IMR-90 (cell line): ENCODE measurements around the gene ZNF747. TPM values are rescaled to one million over a fixed set of nuclear protein-coding genes. Genes with fewer than 3 reads are reported as not detected.

Experiments used
- ATAC-seq: fragments of 200-7000 bp; cut with Tn5 transposase; 2 replicates; pipeline ENCODE4 v1.9.1; 2020; ENCODE audit warnings: low read depth, mild to moderate bottlenecking, moderate library complexity
- BruUV-seq: library from RNA; stranded (reverse); fragments of 400-500 nt; replicated peaks from 2 replicates; lab custom pipeline; 2021; lab: Mats Ljungman, UMichigan
- CTCF ChIA-PET: fragments of 300-600 bp; formaldehyde crosslinking; extraction: SDS; loops from one replicate; lab custom pipeline; 2021; ENCODE audit warnings: antibody characterized with exemption; lab: Yijun Ruan, JAX
- POLR2A ChIA-PET: fragments of 300-600 bp; sonication (Branson Sonifier 250); formaldehyde crosslinking; loops from one replicate; lab custom pipeline; 2022; ENCODE audit warnings: antibody characterized with exemption; ENCODE audit not compliant: unreplicated experiment; lab: Charles Lee
- DNase-seq: peaks from one replicate; pipeline ENCODE4 v3.0.0; 2013
- H2AFZ ChIP-seq: replicated peaks from 2 replicates; pipeline ENCODE3; 2013; ENCODE audit warnings: low read length, mild to moderate bottlenecking; ENCODE audit not compliant: poor library complexity
- H2AK5ac ChIP-seq: 2 replicates; pipeline ENCODE4 v1.6.1; 2013; ENCODE audit warnings: low read depth, low read length, inconsistent platforms
- H2AK9ac ChIP-seq: replicated peaks from 2 replicates; pipeline ENCODE3; 2013; ENCODE audit warnings: mild to moderate bottlenecking, low read depth, low read length, moderate library complexity; ENCODE audit not compliant: poor library complexity
- H2BK120ac ChIP-seq: 2 replicates; pipeline ENCODE4 v1.6.1; 2013; ENCODE audit warnings: low read depth, low read length, inconsistent platforms
- H2BK15ac ChIP-seq: 3 replicates; pipeline ENCODE4 v1.6.1; 2013; ENCODE audit warnings: low read depth, low read length, inconsistent platforms
- H2BK20ac ChIP-seq: 2 replicates; pipeline ENCODE4 v1.6.1; 2013; ENCODE audit warnings: low read depth, mild to moderate bottlenecking, inconsistent platforms, low read length, moderate library complexity
- H2BK5ac ChIP-seq: 2 replicates; pipeline ENCODE4 v1.6.1; 2013; ENCODE audit warnings: mild to moderate bottlenecking, low read depth, low read length, inconsistent platforms; ENCODE audit not compliant: poor library complexity, severe bottlenecking
- H3K14ac ChIP-seq: replicated peaks from 2 replicates; pipeline ENCODE4 v1.6.1; 2013; ENCODE audit warnings: low read depth, low read length, inconsistent platforms
- H3K18ac ChIP-seq: 2 replicates; pipeline ENCODE4 v1.6.1; 2013; ENCODE audit warnings: low read depth, low read length, control low read depth
- H3K23ac ChIP-seq: 2 replicates; pipeline ENCODE4 v1.6.1; 2013; ENCODE audit warnings: low read depth, low read length, inconsistent platforms
- H3K27ac ChIP-seq: 2 replicates; pipeline ENCODE4 v1.5.1; 2013; ENCODE audit warnings: mild to moderate bottlenecking, control low read depth, low read length; ENCODE audit not compliant: insufficient read depth
- H3K27me3 ChIP-seq: 2 replicates; pipeline ENCODE4 v1.6.1; 2013; ENCODE audit warnings: low read length; ENCODE audit not compliant: control insufficient read depth, insufficient read depth
- H3K36me3 ChIP-seq: 2 replicates; pipeline ENCODE4 v1.6.1; 2013; ENCODE audit warnings: low read length, mixed read lengths; ENCODE audit not compliant: control insufficient read depth, insufficient read depth
- H3K4ac ChIP-seq: 2 replicates; pipeline ENCODE4 v1.6.1; 2013; ENCODE audit warnings: low read depth, low read length, inconsistent platforms
- H3K4me1 ChIP-seq: 2 replicates; pipeline ENCODE4 v1.6.1; 2013; ENCODE audit warnings: low read length, mixed read lengths; ENCODE audit not compliant: control insufficient read depth, insufficient read depth
- H3K4me2 ChIP-seq: 2 replicates; pipeline ENCODE4 v1.6.1; 2013; ENCODE audit warnings: low read depth, mild to moderate bottlenecking, control low read depth, low read length, moderate library complexity
- H3K4me3 ChIP-seq: 2 replicates; pipeline ENCODE4 v1.5.1; 2013; ENCODE audit warnings: low read depth, mild to moderate bottlenecking, control low read depth, low read length, moderate library complexity; ENCODE audit not compliant: insufficient read depth
- H3K56ac ChIP-seq: 2 replicates; pipeline ENCODE4 v1.6.1; 2013; ENCODE audit warnings: low read length, inconsistent platforms; ENCODE audit not compliant: insufficient read depth; ENCODE audit errors: extremely low read depth
- H3K79me1 ChIP-seq, 2 experiments: 2 replicates each; pipeline ENCODE4 v1.6.1; 2013; ENCODE audit warnings: low read length in 2 of 2, inconsistent platforms in 1 of 2, low read depth in 1 of 2
- H3K9ac ChIP-seq: 2 replicates; pipeline ENCODE4 v1.6.1; 2013; ENCODE audit warnings: low read depth, low read length, control low read depth
- H3K9me1 ChIP-seq: 2 replicates; pipeline ENCODE4 v1.6.1; 2013; ENCODE audit warnings: low read length, inconsistent platforms; ENCODE audit not compliant: insufficient read depth
- H3K9me3 ChIP-seq: 2 replicates; pipeline ENCODE4 v1.6.1; 2013; ENCODE audit warnings: low read length; ENCODE audit not compliant: control insufficient read depth, insufficient read depth
- H4K20me1 ChIP-seq: 2 replicates; pipeline ENCODE4 v1.6.1; 2013; ENCODE audit warnings: low read length, inconsistent platforms; ENCODE audit not compliant: insufficient read depth
- H4K5ac ChIP-seq: 2 replicates; pipeline ENCODE4 v1.6.1; 2013; ENCODE audit warnings: mild to moderate bottlenecking, low read depth, low read length, control low read depth
- H4K8ac ChIP-seq, 2 experiments: 2 replicates each; pipeline ENCODE4 v1.6.1; 2013; ENCODE audit warnings: low read depth in 2 of 2, low read length in 2 of 2, control low read depth in 1 of 2, inconsistent platforms in 1 of 2
- H4K91ac ChIP-seq: 2 replicates; pipeline ENCODE4 v1.6.1; 2013; ENCODE audit warnings: low read depth, low read length, inconsistent platforms; ENCODE audit not compliant: insufficient read depth
- BHLHE40 ChIP-seq: fragments of 150-350 bp; IDR thresholded peaks from 2 replicates; pipeline ENCODE4 v1.6.1; 2016; ENCODE audit warnings: mild to moderate bottlenecking, low read depth, low read length
- FOS ChIP-seq: fragments of 150-350 bp; IDR thresholded peaks from 2 replicates; pipeline ENCODE4 v1.6.1; 2016; ENCODE audit warnings: low read depth, low read length
- MAFK ChIP-seq: IDR thresholded peaks from 2 replicates; pipeline ENCODE4 v1.6.1; 2012; ENCODE audit warnings: low read depth, low read length, improper control_type of control experiment
- NFE2L2 ChIP-seq: fragments of 150-350 bp; IDR thresholded peaks from 2 replicates; pipeline ENCODE4 v1.6.1; 2016; ENCODE audit warnings: low read depth, mild to moderate bottlenecking, low read length
- USF2 ChIP-seq: fragments of 150-350 bp; IDR thresholded peaks from 2 replicates; pipeline ENCODE4 v1.6.1; 2017; ENCODE audit warnings: mild to moderate bottlenecking, antibody characterized with exemption, low read length, low read depth
- WGBS, 2 experiments: methylation state at CpG; one replicate each; pipeline versions ENCODE4 v1.1.5 to v1.1.7; 2013; ENCODE audit warnings: missing lambda C conversion rate in 2 of 2; ENCODE audit not compliant: insufficient read length in 1 of 2; ENCODE audit errors: extremely low coverage in 2 of 2; 5-methylcytosine and 5-hydroxymethylcytosine counted together
- dilution Hi-C: fragments of 300-500 bp; cut with HindIII; formaldehyde crosslinking; loops from one replicate; pipeline ENCODE4 v1.14.3; 2018; ENCODE audit warnings: low sequenced_read_pairs; ENCODE audit not compliant: unreplicated experiment
- in situ Hi-C: fragments of 300-500 bp; cut with MboI; formaldehyde crosslinking; loops from 3 replicates; pipeline ENCODE4 v1.14.3; 2019; ENCODE audit warnings: low sequenced_read_pairs, inconsistent platforms, mixed read lengths
- intact Hi-C: fragments of 100-400 bp; cut with micrococcal nuclease; formaldehyde crosslinking; loops from 2 replicates; pipeline ENCODE4 v1.10.0; 2022
- polyA plus RNA-seq, 3 experiments: library from polyadenylated mRNA; depleted of rRNA; stranded (reverse); fragments of >200 nt; gene quantifications; 2 replicates each; pipeline ENCODE4 v1.2.3, GENCODE V29; 2012; ENCODE audit warnings: low replicate concordance in 1 of 3
- total RNA-seq: library from RNA; depleted of rRNA; stranded (reverse); fragments of >200 nt; gene quantifications from 2 replicates; pipeline ENCODE4 v1.2.3, GENCODE V29; 2012

ZNF747 gene
- total and polyA plus RNA-seq, 2 of the 4 experiments (the other 2 are of a cell fraction): 2.0 to 2.9 TPM

GRCh38 chr16:30541502-30542329 is 7.1 kb upstream of the ZNF747 start:
- Histone ChIP-seq H3K9me1 (0 out of 2 replicates have a peak, but pooled peaks cover 3% of the 10 kb centered on the region), H3K79me1 (peaks cover 0 to 3% of the 10 kb centered on the region in 2 experiments; a peak in 1 of 4 replicates), H4K8ac (peak overlapping the region in 1 of 2 experiments; percentile 61; a peak in 1 of 4 replicates), H3K9ac (no peak overlapping the region), H3K23ac (no peak overlapping the region), H3K4me3 (no peak overlapping the region), H2AK5ac (peak overlapping the region; percentile 36), H3K4ac (peak overlapping the region; percentile 25; the same call in 1 of the 2 replicates), H3K4me1 (peaks cover 10% of the 10 kb centered on the region; the same call in 1 of the 2 replicates), H3K4me2 (peak overlapping the region; percentile 57; the same call in 1 of the 2 replicates), H3K27ac (peak overlapping the region; percentile 38; the same call in 1 of the 2 replicates), H2BK20ac (no peak overlapping the region), H2BK15ac (no peak overlapping the region), H4K20me1 (no peaks in the 10 kb centered on the region), H3K14ac (peak overlapping the region; percentile 6; the same call in 1 of the 2 replicates), H2AK9ac (no peak overlapping the region), H4K91ac (no peak overlapping the region; the same call in 1 of the 2 replicates), H3K56ac (no peak overlapping the region), H3K27me3 (no peaks in the 10 kb centered on the region), H3K9me3 (no peaks in the 10 kb centered on the region), H2BK5ac (peak overlapping the region; percentile 27), H2BK120ac (peak overlapping the region; percentile 2; the same call in 1 of the 2 replicates), H2AFZ (peak overlapping the region; percentile 77), H4K5ac (peak overlapping the region; percentile 38), H3K36me3 (no peaks in the 10 kb centered on the region), H3K18ac (peak overlapping the region; percentile 27; the same call in 1 of the 2 replicates)
- no TSS peak for BruUV-seq
- TF ChIP-seq NFE2L2: no peak
- no peak for TF ChIP-seq BHLHE40
- no peak for TF ChIP-seq USF2
- peak; percentile 48; the same call in 1 of the 2 replicates for TF ChIP-seq FOS
- TF ChIP-seq MAFK: peak; percentile 42; the same call in 1 of the 2 replicates
- in situ Hi-C loops: no loop called here
- ChIA-PET POLR2A (no interaction called here), CTCF (no interaction called here)
- intact Hi-C loops: loop anchor here (1.0 kb wide), 1 partner anchor 27 kb away; no protein-coding TSS in a partner anchor
- DNase-seq (peak; percentile 82), ATAC-seq (peak; percentile 98)
- dilution Hi-C loops: no loop called here
- 71% methylated on average over 2 of the region's 10 CpGs; no CpG with 5 or more reads in 1 of the 2 experiments for WGBS, 2 experiments
